A549 (cell line): ENCODE data around the gene AMOTL1. TPM values are rescaled to one million over a fixed set of nuclear protein-coding genes. Genes with fewer than 3 reads are reported as not detected.

Experiments used
- ATAC-seq, 2 experiments: fragments of 200-7000 bp in 1 of 2; fragments of >200 bp in 1 of 2; cut with Nextera tagmentation in 1 of 2; cut with Tn5 transposase in 1 of 2; 3 replicates each; pipeline versions ENCODE4 v1.8.0 to v1.9.1; 2018 to 2020; ENCODE audit warnings: mild to moderate bottlenecking in 1 of 2, moderate library complexity in 1 of 2
- CTCF ChIA-PET: fragments of 300-600 bp; sonication (Branson Sonifier 250); formaldehyde crosslinking; extraction: SDS; loops from one replicate; lab custom pipeline; 2021; ENCODE audit warnings: antibody characterized with exemption, inconsistent platforms; lab: Yijun Ruan, JAX
- POLR2A ChIA-PET: fragments of 350-600 bp; formaldehyde crosslinking; extraction: SDS; loops from one replicate; lab custom pipeline; 2021; ENCODE audit warnings: antibody characterized with exemption, inconsistent platforms; lab: Yijun Ruan, JAX
- DNase-seq, 2 experiments: peaks; one replicate each; pipeline versions ENCODE4 v3.0.0 to v3.0.0-alpha.2; 2011 to 2016; ENCODE audit warnings: low read depth in 1 of 2, low spot score in 1 of 2
- FAIRE-seq: peaks from 2 replicates; lab custom pipeline; 2011; peaks lifted over from hg19 to GRCh38; lab: Jason Lieb, UNC
- H3K27ac ChIP-seq, 2 experiments: fragments of >200 bp; sonication (Bioruptor Twin); formaldehyde crosslinking; 3 replicates each; pipeline ENCODE4 v1.5.1; 2016 to 2017
- H3K4me1 ChIP-seq: fragments of >200 bp; sonication (Bioruptor Twin); formaldehyde crosslinking; 3 replicates; pipeline ENCODE4 v1.6.1; 2016
- H3K4me2 ChIP-seq: fragments of >200 bp; sonication (Bioruptor Twin); formaldehyde crosslinking; 3 replicates; pipeline ENCODE4 v1.6.1; 2016
- H3K4me3 ChIP-seq: fragments of >200 bp; sonication (Bioruptor Twin); formaldehyde crosslinking; 3 replicates; pipeline ENCODE4 v1.5.1; 2016
- H3K9me3 ChIP-seq: fragments of >200 bp; sonication (Bioruptor Twin); formaldehyde crosslinking; 3 replicates; pipeline ENCODE4 v1.6.1; 2016
- ATOH8 ChIP-seq: fragments of 250-450 bp; sonication (Bioruptor Pico); IDR thresholded peaks from 2 replicates; pipeline ENCODE4 v1.5.0; 2020; ENCODE audit warnings: low read depth, mild to moderate bottlenecking, moderate library complexity
- CBX8 ChIP-seq: fragments of 200-600 bp; sonication (generic); IDR thresholded peaks from 2 replicates; pipeline ENCODE4 v1.6.1; 2016
- CEBPB ChIP-seq, 2 experiments: fragments of >200 bp in 1 of 2; sonication (Bioruptor Twin) in 1 of 2; formaldehyde crosslinking in 1 of 2; IDR thresholded peaks; 2 replicates each; pipeline ENCODE4 v1.6.1; 2012 to 2016
- CHD4 ChIP-seq: fragments of 200-600 bp; sonication (generic); IDR thresholded peaks from 2 replicates; pipeline ENCODE4 v1.6.1; 2016; ENCODE audit warnings: antibody characterized with exemption, mild to moderate bottlenecking, borderline replicate concordance
- CTCF ChIP-seq: fragments of >200 bp; sonication (Bioruptor Twin); formaldehyde crosslinking; IDR thresholded peaks from 3 replicates; pipeline ENCODE4 v1.5.1; 2016
- EHF ChIP-seq: fragments of 250-450 bp; sonication (Bioruptor Pico); IDR thresholded peaks from 2 replicates; pipeline ENCODE4 v1.5.0; 2020; ENCODE audit warnings: mild to moderate bottlenecking
- FOSL2 ChIP-seq, 2 experiments: fragments of 450-650 bp in 1 of 2; fragments of >200 bp in 1 of 2; sonication (Bioruptor Twin) in 1 of 2; formaldehyde crosslinking; IDR thresholded peaks; 2 replicates each; pipeline versions ENCODE4 v1.5.0 to v1.6.1; 2016 to 2020; ENCODE audit warnings: mild to moderate bottlenecking in 1 of 2, moderate library complexity in 1 of 2
- FOXS1 ChIP-seq: fragments of 250-450 bp; sonication (Bioruptor Pico); IDR thresholded peaks from 2 replicates; pipeline ENCODE4 v1.5.0; 2020; ENCODE audit warnings: mild to moderate bottlenecking, moderate library complexity
- GATA3 ChIP-seq: IDR thresholded peaks from 2 replicates; pipeline ENCODE4 v1.6.1; 2012; ENCODE audit warnings: borderline replicate concordance
- HDAC2 ChIP-seq: fragments of 200-600 bp; sonication (generic); IDR thresholded peaks from 2 replicates; pipeline ENCODE4 v1.6.1; 2016
- HES2 ChIP-seq: fragments of >200 bp; sonication (Bioruptor Twin); formaldehyde crosslinking; IDR thresholded peaks from 2 replicates; pipeline ENCODE4 v1.6.1; 2016
- HOXB5 ChIP-seq: fragments of 250-450 bp; sonication (Bioruptor Pico); IDR thresholded peaks from 2 replicates; pipeline ENCODE4 v1.5.0; 2020; ENCODE audit warnings: mild to moderate bottlenecking, moderate library complexity
- KDM1A ChIP-seq: fragments of 200-600 bp; sonication (generic); IDR thresholded peaks from 2 replicates; pipeline ENCODE4 v1.6.1; 2016; ENCODE audit warnings: low read depth, mild to moderate bottlenecking
- MAZ ChIP-seq: fragments of 150-350 bp; IDR thresholded peaks from 2 replicates; pipeline ENCODE4 v1.6.1; 2014; ENCODE audit warnings: antibody characterized with exemption, low read depth, low read length, borderline replicate concordance
- NR3C1 ChIP-seq: fragments of >200 bp; sonication (Bioruptor Twin); formaldehyde crosslinking; IDR thresholded peaks from 3 replicates; pipeline ENCODE4 v1.6.1; 2017
- PHF8 ChIP-seq: fragments of 200-600 bp; sonication (generic); IDR thresholded peaks from 2 replicates; pipeline ENCODE4 v1.6.1; 2016; ENCODE audit warnings: low read depth, mild to moderate bottlenecking, antibody characterized with exemption, moderate library complexity, borderline replicate concordance
- POLR2AphosphoS2 ChIP-seq: conservative IDR thresholded peaks from 2 replicates; pipeline ENCODE4 v1.6.1; 2012; ENCODE audit warnings: low read length, improper control_type of control experiment, inconsistent platforms
- RCOR1 ChIP-seq: fragments of 150-350 bp; IDR thresholded peaks from 2 replicates; pipeline ENCODE4 v1.6.1; 2014; ENCODE audit warnings: antibody characterized with exemption, low read length, low read depth
- RFX5 ChIP-seq: fragments of 450-650 bp; IDR thresholded peaks from 2 replicates; pipeline ENCODE4 v1.7.1; 2014; ENCODE audit warnings: antibody characterized with exemption, mild to moderate bottlenecking, moderate library complexity
- RNF2 ChIP-seq: fragments of 200-600 bp; sonication (generic); IDR thresholded peaks from 2 replicates; pipeline ENCODE4 v1.6.1; 2016; ENCODE audit warnings: low read depth, mild to moderate bottlenecking, antibody characterized with exemption, moderate library complexity, borderline replicate concordance
- TFCP2L1 ChIP-seq: fragments of 250-450 bp; sonication (Bioruptor Pico); IDR thresholded peaks from 2 replicates; pipeline ENCODE4 v1.5.0; 2021; ENCODE audit warnings: mild to moderate bottlenecking
- USF2 ChIP-seq: fragments of 450-650 bp; IDR thresholded peaks from 2 replicates; pipeline ENCODE4 v1.6.1; 2014; ENCODE audit warnings: antibody characterized with exemption
- ZSCAN20 ChIP-seq: fragments of 250-450 bp; sonication (Bioruptor Pico); IDR thresholded peaks from 2 replicates; pipeline ENCODE4 v1.8.0; 2022; ENCODE audit warnings: mild to moderate bottlenecking, moderate library complexity
- WGBS: methylation state at CpG from one replicate; pipeline ENCODE4 v1.1.6; 2017; ENCODE audit errors: missing lambda C conversion rate; 5-methylcytosine and 5-hydroxymethylcytosine counted together
- polyA plus RNA-seq, 4 experiments: library from polyadenylated mRNA; depleted of rRNA in 3 of 4; stranded (reverse); fragments of >200 nt; fragmentation: RNase III in 1 of 4; extraction: RNeasy Plus Mini Kit Qiagen cat#74134 plus additional on column Dnase treatment in 1 of 4; gene quantifications; 2 replicates in 3 of 4; 3 replicates in 1 of 4; pipeline ENCODE4 v1.2.3, GENCODE V29; 2011 to 2017
- TF ChIP-seq, protein P1 (sequence below): IDR thresholded peaks from 2 replicates; pipeline ENCODE4 v1.6.1; 2012
- TF ChIP-seq, protein P2 (sequence below): fragments of 250-450 bp; sonication (Bioruptor Pico); IDR thresholded peaks from 2 replicates; pipeline ENCODE4 v1.5.0; 2021; ENCODE audit warnings: mild to moderate bottlenecking, moderate library complexity, borderline replicate concordance

The AMOTL1 gene
- polyA plus RNA-seq, 2 of the 4 experiments (the other 2 are of a cell fraction): 3.9 to 12.2 TPM

- no peak for TF ChIP-seq MAZ
- no peak for TF ChIP-seq POLR2AphosphoS2
- TF ChIP-seq KDM1A: no peak
Observed at GRCh38 chr11:94769880-94770279, 1.7 kb downstream of the AMOTL1 start (continued).

DNA sequence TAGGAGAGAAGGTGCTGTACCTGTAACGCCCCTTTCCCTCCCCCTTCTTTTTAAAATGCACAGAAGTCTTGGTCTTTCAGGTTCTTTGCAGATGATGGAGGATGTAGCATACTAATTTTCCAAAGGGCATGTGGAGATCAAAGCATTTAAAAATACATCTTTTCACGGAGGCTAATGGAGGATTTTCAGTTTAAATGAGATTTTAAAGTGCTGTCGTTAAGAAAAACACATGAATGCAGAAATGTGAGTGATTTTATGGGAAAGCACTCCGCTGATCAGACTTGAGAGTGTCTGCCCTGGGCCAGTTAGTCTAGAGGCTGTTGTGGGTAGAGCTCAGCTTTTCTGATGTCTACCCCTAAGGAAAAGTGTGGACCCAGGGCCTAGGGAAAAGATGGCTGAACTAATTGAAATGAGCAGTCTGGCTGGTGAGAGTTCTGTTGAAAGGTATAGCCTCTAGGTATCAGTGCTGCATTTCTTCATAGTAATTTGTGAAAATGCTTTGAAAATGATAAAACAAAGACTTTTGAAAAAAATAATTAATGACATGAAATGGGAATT, 2.5 kb downstream of the AMOTL1 start:
- ChIA-PET POLR2A (no interaction called here), CTCF (interaction anchor here (1.4 to 3.2 kb wide), 2 partner anchors 9 to 148 kb away, joined by 3 to 15 read pairs; no protein-coding TSS in a partner anchor)
- no peak for ATAC-seq
- WGBS: 91% methylated on average over 4 of the region's 4 CpGs
- Histone ChIP-seq H3K27ac (no peak overlapping the region), H3K9me3 (no peaks in the 10 kb centered on the region), H3K4me3 (no peak overlapping the region), H3K4me2 (peak overlapping the region; percentile 65), H3K4me1 (peaks cover 20% of the 10 kb centered on the region; the same call in 2 of the 3 replicates)
- DNase-seq: no peak
- TF ChIP-seq, protein P1, sequence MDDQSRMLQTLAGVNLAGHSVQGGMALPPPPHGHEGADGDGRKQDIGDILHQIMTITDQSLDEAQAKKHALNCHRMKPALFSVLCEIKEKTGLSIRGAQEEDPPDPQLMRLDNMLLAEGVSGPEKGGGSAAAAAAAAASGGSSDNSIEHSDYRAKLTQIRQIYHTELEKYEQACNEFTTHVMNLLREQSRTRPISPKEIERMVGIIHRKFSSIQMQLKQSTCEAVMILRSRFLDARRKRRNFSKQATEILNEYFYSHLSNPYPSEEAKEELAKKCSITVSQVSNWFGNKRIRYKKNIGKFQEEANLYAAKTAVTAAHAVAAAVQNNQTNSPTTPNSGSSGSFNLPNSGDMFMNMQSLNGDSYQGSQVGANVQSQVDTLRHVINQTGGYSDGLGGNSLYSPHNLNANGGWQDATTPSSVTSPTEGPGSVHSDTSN: no peak
- TF ChIP-seq CHD4: no peak
- no peak for TF ChIP-seq RNF2
- FAIRE-seq: no peak

DNA sequence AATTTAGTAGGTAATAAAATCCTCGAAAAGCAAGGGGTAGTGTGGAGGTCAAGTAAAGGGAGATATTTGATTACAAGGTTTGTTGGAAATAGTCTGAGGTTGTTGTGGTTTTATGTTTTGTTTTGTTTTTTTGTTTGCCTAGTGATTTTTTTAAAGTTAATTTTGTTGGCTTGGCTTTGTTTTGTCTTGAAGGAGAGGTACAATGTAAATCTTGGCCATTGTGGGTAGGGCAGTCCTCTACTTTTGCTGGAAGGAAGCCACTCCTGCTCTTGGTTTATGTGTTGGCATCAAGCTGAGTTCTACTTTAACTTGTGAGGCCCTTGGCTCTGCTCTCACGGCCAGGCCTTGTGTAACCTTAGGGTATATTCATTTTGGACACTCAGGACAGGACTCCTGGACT, 3.2 kb downstream of the AMOTL1 start:
- H3K4me2 ChIP-seq: no peak overlapping the region
- no peak for DNase-seq
- no peak for ATAC-seq
- peaks cover 26% of the 10 kb centered on the region for H3K4me1 ChIP-seq
- H3K4me3 ChIP-seq: no peak overlapping the region
- 69% methylated on average over 2 of the region's 2 CpGs for WGBS
- ChIA-PET POLR2A (no interaction called here), CTCF (interaction anchor here (1.4 kb wide), 1 partner anchor 9 kb away, joined by 3 read pairs; no protein-coding TSS in a partner anchor)
- no peak for FAIRE-seq
- no peak overlapping the region for H3K27ac ChIP-seq
- no peaks in the 10 kb centered on the region for H3K9me3 ChIP-seq
- TF ChIP-seq CTCF (no peak), HDAC2 (no peak), PHF8 (no peak), CEBPB (IDR thresholded peaks at IDR 0.05) (no peak), RCOR1 (no peak), HOXB5 (CRISPR knock-in tag) (no peak), FOSL2 (IDR thresholded peaks at IDR 0.05) (no peak), FOSL2 (CRISPR knock-in tag; IDR thresholded peaks at IDR 0.05) (no peak), HES2 (no peak), RFX5 (no peak), ZSCAN20 (no peak), GATA3 (no peak), CBX8 (no peak), FOXS1 (CRISPR knock-in tag) (no peak), TFCP2L1 (CRISPR knock-in tag) (no peak), NR3C1 (no peak), ATOH8 (CRISPR knock-in tag) (no peak), USF2 (no peak), EHF (CRISPR knock-in tag) (no peak), CHD4 (no peak)
- TF ChIP-seq, protein P2, sequence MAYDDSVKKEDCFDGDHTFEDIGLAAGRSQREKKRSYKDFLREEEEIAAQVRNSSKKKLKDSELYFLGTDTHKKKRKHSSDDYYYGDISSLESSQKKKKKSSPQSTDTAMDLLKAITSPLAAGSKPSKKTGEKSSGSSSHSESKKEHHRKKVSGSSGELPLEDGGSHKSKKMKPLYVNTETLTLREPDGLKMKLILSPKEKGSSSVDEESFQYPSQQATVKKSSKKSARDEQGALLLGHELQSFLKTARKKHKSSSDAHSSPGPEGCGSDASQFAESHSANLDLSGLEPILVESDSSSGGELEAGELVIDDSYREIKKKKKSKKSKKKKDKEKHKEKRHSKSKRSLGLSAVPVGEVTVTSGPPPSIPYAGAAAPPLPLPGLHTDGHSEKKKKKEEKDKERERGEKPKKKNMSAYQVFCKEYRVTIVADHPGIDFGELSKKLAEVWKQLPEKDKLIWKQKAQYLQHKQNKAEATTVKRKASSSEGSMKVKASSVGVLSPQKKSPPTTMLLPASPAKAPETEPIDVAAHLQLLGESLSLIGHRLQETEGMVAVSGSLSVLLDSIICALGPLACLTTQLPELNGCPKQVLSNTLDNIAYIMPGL (CRISPR knock-in tag): no peak
